ENCODE measurements around the gene FHL2.

DNA sequence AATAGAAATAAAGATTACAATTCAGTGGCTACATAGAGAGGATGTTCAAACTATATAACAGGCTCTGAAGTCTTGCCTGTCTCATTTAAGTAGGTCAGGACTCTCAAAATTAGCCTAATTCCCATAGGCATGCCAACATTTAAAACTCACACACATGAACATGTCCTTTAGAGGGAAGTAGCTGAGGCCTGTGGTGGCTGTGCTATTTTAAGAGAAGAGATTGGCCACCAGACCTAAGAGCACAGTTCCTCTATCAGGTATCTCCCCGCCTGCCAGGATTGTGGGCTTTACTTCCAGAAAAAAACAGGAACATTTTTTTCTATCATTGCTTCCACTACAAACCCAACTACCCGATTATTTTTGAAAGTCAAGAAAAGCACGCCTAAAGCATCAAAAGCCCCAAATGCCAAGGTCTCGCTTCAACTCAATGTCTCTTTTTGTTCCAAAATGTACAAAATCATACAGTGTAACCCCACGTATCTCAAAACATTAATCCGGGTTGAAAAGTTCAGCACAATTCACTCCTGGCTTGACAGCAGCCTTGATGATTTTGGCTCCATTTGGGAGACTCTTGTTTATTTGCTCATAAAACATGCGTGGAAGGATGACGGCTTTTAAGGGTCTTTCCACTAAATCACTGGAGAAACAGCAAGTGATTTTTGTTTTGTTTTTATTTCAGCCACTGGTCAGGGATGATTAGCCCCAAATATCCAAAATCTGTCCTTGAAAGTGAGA, 15.3 kb downstream of the FHL2 start:
- TF ChIP-seq, protein P1, sequence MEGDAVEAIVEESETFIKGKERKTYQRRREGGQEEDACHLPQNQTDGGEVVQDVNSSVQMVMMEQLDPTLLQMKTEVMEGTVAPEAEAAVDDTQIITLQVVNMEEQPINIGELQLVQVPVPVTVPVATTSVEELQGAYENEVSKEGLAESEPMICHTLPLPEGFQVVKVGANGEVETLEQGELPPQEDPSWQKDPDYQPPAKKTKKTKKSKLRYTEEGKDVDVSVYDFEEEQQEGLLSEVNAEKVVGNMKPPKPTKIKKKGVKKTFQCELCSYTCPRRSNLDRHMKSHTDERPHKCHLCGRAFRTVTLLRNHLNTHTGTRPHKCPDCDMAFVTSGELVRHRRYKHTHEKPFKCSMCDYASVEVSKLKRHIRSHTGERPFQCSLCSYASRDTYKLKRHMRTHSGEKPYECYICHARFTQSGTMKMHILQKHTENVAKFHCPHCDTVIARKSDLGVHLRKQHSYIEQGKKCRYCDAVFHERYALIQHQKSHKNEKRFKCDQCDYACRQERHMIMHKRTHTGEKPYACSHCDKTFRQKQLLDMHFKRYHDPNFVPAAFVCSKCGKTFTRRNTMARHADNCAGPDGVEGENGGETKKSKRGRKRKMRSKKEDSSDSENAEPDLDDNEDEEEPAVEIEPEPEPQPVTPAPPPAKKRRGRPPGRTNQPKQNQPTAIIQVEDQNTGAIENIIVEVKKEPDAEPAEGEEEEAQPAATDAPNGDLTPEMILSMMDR (IDR thresholded peaks at IDR 0.05): no peak
- no peak for TF ChIP-seq POLR2A (IDR thresholded peaks at IDR 0.05)
